H9 (cell line): ENCODE results near the gene NPNT. TPM values are rescaled to one million over a fixed set of nuclear protein-coding genes. Genes with fewer than 3 reads are reported as not detected.

Experiments used
- DNase-seq: peaks from one replicate; pipeline ENCODE4 v3.0.0-alpha.2; 2017
- H2AFZ ChIP-seq: one replicate; pipeline ENCODE4 v1.6.1; 2013; ENCODE audit warnings: mild to moderate bottlenecking, low read length, control low read depth, moderate library complexity
- H2AK5ac ChIP-seq: 2 replicates; pipeline ENCODE4 v1.6.1; 2013; ENCODE audit warnings: low read length, control low read depth, mixed read lengths; ENCODE audit not compliant: insufficient read length
- H2BK120ac ChIP-seq: one replicate; pipeline ENCODE4 v1.6.1; 2013; ENCODE audit warnings: low read depth, mild to moderate bottlenecking, low read length, control low read depth, inconsistent platforms; ENCODE audit not compliant: poor library complexity, severe bottlenecking
- H2BK12ac ChIP-seq: 2 replicates; pipeline ENCODE4 v1.6.1; 2013; ENCODE audit warnings: low read length, control low read depth, mixed read lengths, low read depth; ENCODE audit not compliant: insufficient read length
- H2BK15ac ChIP-seq: 2 replicates; pipeline ENCODE4 v1.6.1; 2013; ENCODE audit warnings: low read depth, low read length, control low read depth
- H2BK20ac ChIP-seq: one replicate; pipeline ENCODE4 v1.6.1; 2013; ENCODE audit warnings: low read depth, mild to moderate bottlenecking, low read length, control low read depth, inconsistent platforms; ENCODE audit not compliant: poor library complexity, severe bottlenecking
- H2BK5ac ChIP-seq: 2 replicates; pipeline ENCODE4 v1.6.1; 2013; ENCODE audit warnings: low read length, control low read depth, mixed read lengths; ENCODE audit not compliant: insufficient read length
- H3K14ac ChIP-seq: 2 replicates; pipeline ENCODE4 v1.6.1; 2013; ENCODE audit warnings: low read length, control low read depth; ENCODE audit not compliant: insufficient read depth
- H3K18ac ChIP-seq: 2 replicates; pipeline ENCODE4 v1.6.1; 2013; ENCODE audit warnings: low read depth, mild to moderate bottlenecking, mixed read lengths, low read length, control low read depth; ENCODE audit not compliant: insufficient read length
- H3K23ac ChIP-seq: 2 replicates; pipeline ENCODE4 v1.6.1; 2013; ENCODE audit warnings: low read length, control low read depth, mixed read lengths, low read depth; ENCODE audit not compliant: insufficient read length
- H3K23me2 ChIP-seq: 2 replicates; pipeline ENCODE4 v1.6.1; 2013; ENCODE audit warnings: low read depth, mild to moderate bottlenecking, mixed read lengths, low read length, control low read depth; ENCODE audit not compliant: insufficient read length, poor library complexity, severe bottlenecking
- H3K27ac ChIP-seq: 2 replicates; pipeline ENCODE4 v1.5.1; 2013; ENCODE audit warnings: low read length, control low read depth, mixed read lengths, low read depth; ENCODE audit not compliant: insufficient read length
- H3K27me3 ChIP-seq: 2 replicates; pipeline ENCODE4 v1.6.1; 2013; ENCODE audit warnings: low read length, control low read depth, inconsistent platforms; ENCODE audit not compliant: insufficient read depth
- H3K4ac ChIP-seq: 2 replicates; pipeline ENCODE4 v1.6.1; 2013; ENCODE audit warnings: low read depth, mild to moderate bottlenecking, control low read depth, inconsistent platforms, low read length, moderate library complexity
- H3K4me1 ChIP-seq: 2 replicates; pipeline ENCODE4 v1.6.1; 2013; ENCODE audit warnings: low read length, control low read depth, inconsistent platforms; ENCODE audit not compliant: insufficient read depth
- H3K4me2 ChIP-seq: 2 replicates; pipeline ENCODE4 v1.6.1; 2013; ENCODE audit warnings: low read length, control low read depth, mixed read lengths; ENCODE audit not compliant: insufficient read length, insufficient read depth
- H3K56ac ChIP-seq: 2 replicates; pipeline ENCODE4 v1.6.1; 2013; ENCODE audit warnings: low read depth, mild to moderate bottlenecking, mixed read lengths, low read length, control low read depth; ENCODE audit not compliant: insufficient read length
- H3K79me1 ChIP-seq: 2 replicates; pipeline ENCODE4 v1.6.1; 2013; ENCODE audit warnings: low read depth, mild to moderate bottlenecking, moderate library complexity, low read length, control low read depth, inconsistent platforms; ENCODE audit not compliant: insufficient read depth, poor library complexity, severe bottlenecking
- H3K79me2 ChIP-seq: 2 replicates; pipeline ENCODE4 v1.6.1; 2013; ENCODE audit warnings: low read length, control low read depth, inconsistent platforms; ENCODE audit not compliant: insufficient read depth
- H3K9ac ChIP-seq: 2 replicates; pipeline ENCODE4 v1.6.1; 2013; ENCODE audit warnings: low read length, control low read depth, mixed read lengths; ENCODE audit not compliant: insufficient read length; ENCODE audit errors: extremely low read depth
- H3K9me3 ChIP-seq: one replicate; pipeline ENCODE4 v1.6.1; 2013; ENCODE audit warnings: low read depth, low read length, inconsistent platforms; ENCODE audit not compliant: control insufficient read depth
- H3T11ph ChIP-seq: one replicate; pipeline ENCODE4 v1.6.1; 2013; ENCODE audit warnings: mild to moderate bottlenecking, low read length, control low read depth, inconsistent platforms
- H4K20me1 ChIP-seq: one replicate; pipeline ENCODE4 v1.6.1; 2013; ENCODE audit not compliant: control insufficient read depth, insufficient read length, insufficient read depth
- H4K5ac ChIP-seq: 2 replicates; pipeline ENCODE4 v1.6.1; 2013; ENCODE audit warnings: low read depth, mild to moderate bottlenecking, mixed read lengths, low read length, control low read depth; ENCODE audit not compliant: insufficient read length
- H4K8ac ChIP-seq: replicated peaks from 2 replicates; pipeline ENCODE4 v1.6.1; 2013; ENCODE audit warnings: low read length, control low read depth, mixed read lengths, low read depth; ENCODE audit not compliant: insufficient read length
- H4K91ac ChIP-seq: 2 replicates; pipeline ENCODE4 v1.6.1; 2013; ENCODE audit warnings: low read depth, mild to moderate bottlenecking, moderate library complexity, mixed read lengths, low read length, control low read depth; ENCODE audit not compliant: insufficient read length
- H3K27ac Mint-ChIP-seq, 3 experiments: 2 replicates in 2 of 3; 3 replicates in 1 of 3; pipeline ENCODE4 v1.8.0; 2020 to 2021; ENCODE audit warnings: mixed read lengths in 3 of 3, mild to moderate bottlenecking in 1 of 3, moderate library complexity in 1 of 3
- H3K27me3 Mint-ChIP-seq: 2 replicates; pipeline ENCODE4 v1.8.0; 2021; ENCODE audit warnings: low read depth, mild to moderate bottlenecking, moderate library complexity, mixed read lengths
- H3K36me3 Mint-ChIP-seq, 3 experiments: 2 replicates in 2 of 3; 3 replicates in 1 of 3; pipeline ENCODE4 v1.8.0; 2020 to 2021; ENCODE audit warnings: low read depth in 3 of 3, mixed read lengths in 3 of 3; ENCODE audit not compliant: insufficient read depth in 1 of 3
- H3K4me1 Mint-ChIP-seq, 2 experiments: 2 replicates each; pipeline ENCODE4 v1.8.0; 2020; ENCODE audit warnings: mixed read lengths in 2 of 2
- H3K4me3 Mint-ChIP-seq, 2 experiments: 2 replicates in 1 of 2; 3 replicates in 1 of 2; pipeline ENCODE4 v1.8.0; 2020 to 2021; ENCODE audit warnings: mild to moderate bottlenecking in 2 of 2, mixed read lengths in 2 of 2, moderate library complexity in 1 of 2
- H3K9me3 Mint-ChIP-seq, 2 experiments: 2 replicates in 1 of 2; 3 replicates in 1 of 2; pipeline ENCODE4 v1.8.0; 2020; ENCODE audit warnings: mild to moderate bottlenecking in 2 of 2, mixed read lengths in 2 of 2, moderate library complexity in 1 of 2
- CTCF ChIP-seq: fragments of 200-600 bp; sonication (generic); conservative IDR thresholded peaks from 3 replicates; pipeline ENCODE4 v1.8.0; 2021; ENCODE audit warnings: antibody characterized with exemption, mild to moderate bottlenecking
- total RNA-seq: library from RNA; stranded (reverse); gene quantifications from 2 replicates; pipeline ENCODE4 v1.2.1, GENCODE V29; 2021

Gene NPNT
- total RNA-seq, 1 experiment from 2014 or later = 0.37 TPM

GRCh38 chr4:106019771-106020170 lies 124.5 kb downstream of the NPNT start:
- no peak overlapping the region for H2AK5ac ChIP-seq
- no peaks in the 10 kb centered on the region for H3K79me1 ChIP-seq
- Mint-ChIP-seq H3K27me3 (peaks cover 1% of the 10 kb centered on the region; the same call in 1 of the 2 replicates), H3K4me1 (no peaks in the 10 kb centered on the region), H3K27ac (no peak overlapping the region), H3K36me3 (no peaks in the 10 kb centered on the region), H3K4me3 (no peak overlapping the region), H3K9me3 (peaks cover 0 to 2% of the 10 kb centered on the region in 2 experiments; a peak in 1 of 5 replicates)
- H3K4me1 ChIP-seq = no peaks in the 10 kb centered on the region
- no peak overlapping the region for H2BK15ac ChIP-seq
- TF ChIP-seq CTCF = no peak
- no peak overlapping the region for H3K18ac ChIP-seq
- H3K4me2 ChIP-seq = no peak overlapping the region
- no peak overlapping the region for H3K4ac ChIP-seq
- no peak overlapping the region for H3T11ph ChIP-seq
- no peak overlapping the region for H2BK120ac ChIP-seq
- no peak overlapping the region for H3K9ac ChIP-seq
- no peak overlapping the region for H3K27ac ChIP-seq
- H4K20me1 ChIP-seq = no peaks in the 10 kb centered on the region
- no peak overlapping the region for H2BK5ac ChIP-seq
- no peak overlapping the region for H2BK12ac ChIP-seq
- no peak overlapping the region for H3K23ac ChIP-seq
- DNase-seq = no peak
- H4K91ac ChIP-seq = no peak overlapping the region
- no peaks in the 10 kb centered on the region for H3K23me2 ChIP-seq
- no peak overlapping the region for H4K5ac ChIP-seq
- no peak overlapping the region for H2AFZ ChIP-seq
- no peaks in the 10 kb centered on the region for H3K9me3 ChIP-seq
- no peak overlapping the region for H2BK20ac ChIP-seq
- no peaks in the 10 kb centered on the region for H3K27me3 ChIP-seq
- H4K8ac ChIP-seq = no peak overlapping the region
- no peak overlapping the region for H3K14ac ChIP-seq
- H3K79me2 ChIP-seq = no peaks in the 10 kb centered on the region
- H3K56ac ChIP-seq = no peak overlapping the region

Other genes with a start within 250 kb of the NPNT start
- 14.5 and 15.6 TPM in 2 replicates for gene INTS12, start 186.8 kb upstream of the NPNT start, total RNA-seq
- gene GSTCD, start 186.7 kb upstream of the NPNT start, total RNA-seq = 16.2 and 17.9 TPM in 2 replicates